Measurements from ENCODE around the gene JUND.
A peak's percentile ranks its signal among the peaks of the same experiment; 100 is the strongest.

The JUND gene

DNA sequence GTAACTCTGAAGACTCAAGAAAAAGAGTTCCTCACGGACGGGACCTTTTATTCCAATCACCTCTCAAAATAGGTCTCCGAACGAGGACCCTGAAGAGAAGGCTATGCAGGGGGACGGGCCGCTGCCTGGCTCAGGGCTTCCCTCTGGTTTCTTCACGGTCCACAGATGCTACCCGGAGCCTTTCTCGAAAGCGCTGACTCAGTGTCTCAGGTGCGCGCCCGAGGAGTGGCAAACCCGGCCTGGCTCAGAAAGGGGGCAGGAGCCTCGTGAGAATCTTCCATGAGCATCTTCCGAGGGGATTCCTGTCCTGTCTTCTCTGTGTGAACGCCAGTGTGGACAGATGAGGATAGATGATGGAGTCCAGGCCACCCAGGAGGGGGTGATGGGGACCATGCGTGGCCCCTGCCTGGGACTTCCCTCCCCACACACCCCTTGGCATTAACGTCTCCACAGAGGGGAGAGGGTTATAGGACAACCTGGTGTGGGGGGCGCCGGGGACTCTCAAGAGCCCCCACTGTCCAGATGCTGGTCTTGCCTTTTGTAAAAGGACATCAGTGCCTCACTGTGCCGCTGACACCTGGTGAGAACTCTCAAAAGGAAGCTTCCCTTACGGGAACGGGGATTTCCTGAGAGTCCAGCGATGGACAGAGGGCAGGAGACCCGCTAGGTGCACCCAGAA lies 24.9 kb upstream of the JUND start:
- no peak for DNase-seq (ENCODE audit: low read depth)
- TF ChIP-seq, protein P1, sequence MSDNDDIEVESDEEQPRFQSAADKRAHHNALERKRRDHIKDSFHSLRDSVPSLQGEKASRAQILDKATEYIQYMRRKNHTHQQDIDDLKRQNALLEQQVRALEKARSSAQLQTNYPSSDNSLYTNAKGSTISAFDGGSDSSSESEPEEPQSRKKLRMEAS (IDR thresholded peaks at IDR 0.05; ENCODE audit: low read depth, low read length): no peak
- TF ChIP-seq MYC (IDR thresholded peaks at IDR 0.05; ENCODE audit: low read depth, low read length): no peak
- no peak overlapping the region for H3K4me3 ChIP-seq (ENCODE audit: low read depth, low read length)

DNA sequence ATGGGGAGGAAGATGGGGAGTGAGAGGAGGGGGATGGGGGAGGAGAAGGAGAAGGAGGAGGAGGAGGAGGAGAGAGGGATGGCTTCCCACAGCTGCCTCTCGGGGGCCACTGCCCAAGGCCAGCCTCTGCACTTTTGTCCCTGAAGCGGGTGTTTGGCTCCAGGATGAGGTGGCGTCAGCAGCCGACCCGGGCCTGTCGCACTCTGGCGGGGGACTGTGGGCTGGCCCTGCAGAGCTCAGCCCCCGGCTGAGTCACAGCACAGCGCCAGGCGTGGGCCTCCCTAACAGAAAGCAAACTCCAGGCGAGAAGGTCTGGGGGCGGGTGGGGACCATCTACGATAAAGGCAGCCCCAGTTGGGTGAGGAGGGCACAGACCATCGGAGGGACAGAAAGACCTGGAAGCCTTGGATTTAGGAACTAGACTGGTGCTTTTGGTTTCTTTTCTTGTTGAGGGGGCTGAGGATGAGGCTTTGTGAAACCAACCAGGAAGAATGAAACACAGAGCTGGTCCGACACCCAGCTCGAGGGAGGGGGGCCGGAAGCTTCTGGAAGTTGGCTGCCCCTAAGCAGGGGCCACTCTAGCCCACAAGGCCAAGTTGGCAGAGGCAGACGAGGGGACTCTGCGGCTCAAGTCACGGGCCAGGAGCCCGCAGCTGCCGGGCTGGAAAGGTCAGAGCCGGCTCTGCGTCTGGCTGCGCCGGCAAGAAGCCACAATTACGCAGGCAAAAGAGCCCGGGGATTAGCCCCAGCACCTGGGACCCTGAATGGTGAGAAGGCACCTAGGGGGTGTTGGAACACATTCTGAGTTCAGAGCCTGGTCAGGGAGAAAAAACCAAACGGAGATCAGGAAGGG lies 23.3 kb upstream of the JUND start:
- TF ChIP-seq, protein P1 (IDR thresholded peaks at IDR 0.05; ENCODE audit: low read depth, low read length): peak; percentile 23; the same call in 1 of the 2 replicates
- no peak for TF ChIP-seq MYC (IDR thresholded peaks at IDR 0.05; ENCODE audit: low read depth, low read length)
- TF ChIP-seq, protein P2, sequence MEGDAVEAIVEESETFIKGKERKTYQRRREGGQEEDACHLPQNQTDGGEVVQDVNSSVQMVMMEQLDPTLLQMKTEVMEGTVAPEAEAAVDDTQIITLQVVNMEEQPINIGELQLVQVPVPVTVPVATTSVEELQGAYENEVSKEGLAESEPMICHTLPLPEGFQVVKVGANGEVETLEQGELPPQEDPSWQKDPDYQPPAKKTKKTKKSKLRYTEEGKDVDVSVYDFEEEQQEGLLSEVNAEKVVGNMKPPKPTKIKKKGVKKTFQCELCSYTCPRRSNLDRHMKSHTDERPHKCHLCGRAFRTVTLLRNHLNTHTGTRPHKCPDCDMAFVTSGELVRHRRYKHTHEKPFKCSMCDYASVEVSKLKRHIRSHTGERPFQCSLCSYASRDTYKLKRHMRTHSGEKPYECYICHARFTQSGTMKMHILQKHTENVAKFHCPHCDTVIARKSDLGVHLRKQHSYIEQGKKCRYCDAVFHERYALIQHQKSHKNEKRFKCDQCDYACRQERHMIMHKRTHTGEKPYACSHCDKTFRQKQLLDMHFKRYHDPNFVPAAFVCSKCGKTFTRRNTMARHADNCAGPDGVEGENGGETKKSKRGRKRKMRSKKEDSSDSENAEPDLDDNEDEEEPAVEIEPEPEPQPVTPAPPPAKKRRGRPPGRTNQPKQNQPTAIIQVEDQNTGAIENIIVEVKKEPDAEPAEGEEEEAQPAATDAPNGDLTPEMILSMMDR (IDR thresholded peaks at IDR 0.05; ENCODE audit: low read depth, low read length): no peak
- TF ChIP-seq POLR2A (IDR thresholded peaks at IDR 0.05; ENCODE audit: extremely low read depth, insufficient read length): peak; percentile 51
- DNase-seq (ENCODE audit: low read depth): peak; percentile 91
- H3K4me3 ChIP-seq (ENCODE audit: low read depth, low read length): peak overlapping the region; percentile 56

DNA sequence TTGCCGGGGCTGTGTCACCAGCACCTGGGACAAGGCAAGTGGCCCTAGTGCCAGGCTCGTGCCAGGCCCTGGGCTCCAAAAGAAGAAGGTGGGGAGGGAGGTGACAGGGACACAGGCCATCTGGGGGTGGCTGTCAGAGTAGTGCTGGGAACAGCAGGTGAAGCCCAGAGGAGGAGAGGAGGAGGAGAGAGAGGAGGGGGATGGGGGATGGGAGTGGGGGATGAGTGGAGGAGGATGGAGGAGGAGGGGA lies 22.7 kb upstream of the JUND start:
- TF ChIP-seq, protein P1 (IDR thresholded peaks at IDR 0.05; ENCODE audit: low read depth, low read length): no peak
- TF ChIP-seq, protein P2 (IDR thresholded peaks at IDR 0.05; ENCODE audit: low read depth, low read length): no peak
- TF ChIP-seq MYC (IDR thresholded peaks at IDR 0.05; ENCODE audit: low read depth, low read length) (no peak), POLR2A (IDR thresholded peaks at IDR 0.05; ENCODE audit: extremely low read depth, insufficient read length) (no peak)
- DNase-seq (ENCODE audit: low read depth): no peak
- H3K4me3 ChIP-seq (ENCODE audit: low read depth, low read length): peak overlapping the region; percentile 3

DNA sequence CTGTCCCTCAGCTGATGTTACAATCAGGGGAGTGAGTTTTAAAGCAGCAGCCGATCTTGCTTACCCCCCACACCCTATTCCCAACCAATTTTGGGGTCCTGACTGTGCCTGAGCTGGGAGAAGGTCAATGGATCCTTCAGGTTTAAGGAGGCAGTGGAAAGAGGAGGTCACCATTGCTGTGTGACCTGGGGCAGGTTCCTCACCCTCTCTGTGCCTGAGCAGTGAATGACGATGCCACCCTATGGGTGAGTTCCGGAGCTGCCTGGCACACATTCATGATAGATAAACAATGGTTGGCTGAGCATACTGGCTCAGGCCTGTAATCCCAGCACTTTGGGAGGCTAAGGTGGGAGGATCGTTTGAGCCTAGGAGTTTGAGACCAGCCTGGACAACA lies 20.3 kb upstream of the JUND start:
- no peak overlapping the region for H3K4me3 ChIP-seq (ENCODE audit: low read depth, low read length)
- DNase-seq (ENCODE audit: low read depth): no peak
- TF ChIP-seq, protein P2 (IDR thresholded peaks at IDR 0.05; ENCODE audit: low read depth, low read length): no peak
- TF ChIP-seq MYC (IDR thresholded peaks at IDR 0.05; ENCODE audit: low read depth, low read length) (no peak), POLR2A (IDR thresholded peaks at IDR 0.05; ENCODE audit: extremely low read depth, insufficient read length) (no peak)
- TF ChIP-seq, protein P1 (IDR thresholded peaks at IDR 0.05; ENCODE audit: low read depth, low read length): no peak

DNA sequence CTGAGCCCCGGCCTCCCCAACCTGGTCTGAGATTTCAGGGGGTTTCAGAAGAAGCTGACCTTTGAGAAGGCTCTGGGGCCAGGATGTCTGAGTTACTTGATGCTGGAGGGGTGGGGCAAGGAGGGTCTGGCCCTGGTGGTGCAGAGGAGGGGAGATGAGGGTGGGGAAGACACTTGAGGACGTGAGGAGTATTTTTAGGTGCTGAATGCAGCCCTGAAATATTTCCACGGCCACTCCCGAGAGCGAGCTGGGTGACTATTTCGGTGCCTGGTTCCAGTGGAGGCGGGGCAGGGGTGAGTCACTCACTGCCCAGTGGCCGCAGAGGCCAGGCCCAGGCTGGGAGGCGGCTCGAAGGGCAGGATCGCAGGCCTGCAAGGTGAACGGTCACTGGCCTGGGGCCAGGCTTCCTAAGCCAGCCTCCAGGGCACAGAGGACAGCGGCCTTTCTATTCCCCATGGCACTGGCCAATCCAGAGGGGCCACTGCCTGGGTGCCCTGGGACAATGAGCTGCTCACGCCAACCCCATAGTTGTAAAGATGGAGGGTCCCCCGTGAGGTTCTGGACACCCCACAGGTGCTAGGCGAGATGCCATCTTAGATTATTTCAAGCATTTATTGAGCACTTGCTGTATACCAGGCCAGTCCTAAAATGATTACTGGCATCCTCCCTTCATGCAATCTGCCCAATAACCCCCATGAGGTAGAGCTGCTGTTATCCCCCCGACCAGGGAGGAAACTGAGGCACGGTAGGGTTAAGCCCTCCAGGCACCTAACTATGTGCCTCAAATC lies 19.7 kb upstream of the JUND start:
- DNase-seq (ENCODE audit: low read depth): no peak
- no peak overlapping the region for H3K4me3 ChIP-seq (ENCODE audit: low read depth, low read length)
- TF ChIP-seq MYC (IDR thresholded peaks at IDR 0.05; ENCODE audit: low read depth, low read length) (no peak), POLR2A (IDR thresholded peaks at IDR 0.05; ENCODE audit: extremely low read depth, insufficient read length) (no peak)
- TF ChIP-seq, protein P1 (IDR thresholded peaks at IDR 0.05; ENCODE audit: low read depth, low read length): no peak
- TF ChIP-seq, protein P2 (IDR thresholded peaks at IDR 0.05; ENCODE audit: low read depth, low read length): no peak

All from NB4 (cell line).